Upper lobe of left lung (tissue), 4 donors: ENCODE results near the gene ARAF.

Experiments
- POLR2A ChIP-seq, 4 donors: fragments of 450-650 bp; IDR thresholded peaks; one replicate each; pipeline ENCODE4 v1.5.1; 2016 to 2017; ENCODE audit warnings: antibody characterized with exemption in 4 of 4, mild to moderate bottlenecking in 2 of 4
- POLR2AphosphoS5 ChIP-seq, 2 donors: sonication (generic); formaldehyde crosslinking; IDR thresholded peaks; one replicate each; pipeline ENCODE4 v1.5.1; 2017; ENCODE audit warnings: antibody characterized with exemption in 2 of 2
- TF ChIP-seq, protein P1 (sequence below), 6 experiments: fragments of 450-650 bp in 4 of 6; fragments of 200-600 bp in 2 of 6; sonication (generic) in 2 of 6; IDR thresholded peaks; one replicate each; pipeline ENCODE4 v1.5.1; 2016 to 2019; ENCODE audit warnings: antibody characterized with exemption in 6 of 6

DNA sequence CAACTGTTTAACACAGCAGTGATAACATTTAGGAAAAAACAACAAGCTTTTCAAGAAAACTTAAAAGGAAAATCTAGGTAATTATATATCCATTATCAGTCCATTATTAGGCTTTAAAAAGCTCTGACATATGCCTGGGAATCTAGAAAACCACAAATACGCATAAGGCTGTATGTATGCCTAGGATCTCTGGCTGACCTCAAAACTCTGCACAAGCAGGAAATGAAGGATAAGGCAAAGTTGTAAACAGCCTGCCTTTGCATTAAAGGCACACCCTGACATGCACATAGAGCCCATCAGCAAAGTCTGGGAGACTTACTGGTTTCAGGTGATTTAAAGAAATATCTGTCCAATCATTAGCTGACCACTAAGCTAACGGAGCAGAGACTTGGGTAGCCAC, 35.3 kb downstream of the ARAF start:
- TF ChIP-seq POLR2A (IDR thresholded peaks at IDR 0.05) = no peak
- TF ChIP-seq, protein P1, sequence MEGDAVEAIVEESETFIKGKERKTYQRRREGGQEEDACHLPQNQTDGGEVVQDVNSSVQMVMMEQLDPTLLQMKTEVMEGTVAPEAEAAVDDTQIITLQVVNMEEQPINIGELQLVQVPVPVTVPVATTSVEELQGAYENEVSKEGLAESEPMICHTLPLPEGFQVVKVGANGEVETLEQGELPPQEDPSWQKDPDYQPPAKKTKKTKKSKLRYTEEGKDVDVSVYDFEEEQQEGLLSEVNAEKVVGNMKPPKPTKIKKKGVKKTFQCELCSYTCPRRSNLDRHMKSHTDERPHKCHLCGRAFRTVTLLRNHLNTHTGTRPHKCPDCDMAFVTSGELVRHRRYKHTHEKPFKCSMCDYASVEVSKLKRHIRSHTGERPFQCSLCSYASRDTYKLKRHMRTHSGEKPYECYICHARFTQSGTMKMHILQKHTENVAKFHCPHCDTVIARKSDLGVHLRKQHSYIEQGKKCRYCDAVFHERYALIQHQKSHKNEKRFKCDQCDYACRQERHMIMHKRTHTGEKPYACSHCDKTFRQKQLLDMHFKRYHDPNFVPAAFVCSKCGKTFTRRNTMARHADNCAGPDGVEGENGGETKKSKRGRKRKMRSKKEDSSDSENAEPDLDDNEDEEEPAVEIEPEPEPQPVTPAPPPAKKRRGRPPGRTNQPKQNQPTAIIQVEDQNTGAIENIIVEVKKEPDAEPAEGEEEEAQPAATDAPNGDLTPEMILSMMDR (IDR thresholded peaks at IDR 0.05) = no peak
- no peak for TF ChIP-seq POLR2AphosphoS5 (IDR thresholded peaks at IDR 0.05)
